Testis (tissue), 2 donors: Measurements from ENCODE around the gene SLC4A2.

Experiments
- POLR2A ChIP-seq: fragments of 450-650 bp; IDR thresholded peaks from one replicate; pipeline ENCODE4 v1.6.1; 2017; ENCODE audit warnings: antibody characterized with exemption, mild to moderate bottlenecking, moderate library complexity
- TF ChIP-seq, protein P1 (sequence below), 3 experiments: fragments of 450-650 bp in 2 of 3; fragments of 200-600 bp in 1 of 3; sonication (generic) in 1 of 3; IDR thresholded peaks; one replicate each; pipeline ENCODE4 v1.5.1; 2016 to 2019; ENCODE audit warnings: antibody characterized with exemption in 3 of 3, mild to moderate bottlenecking in 2 of 3, moderate library complexity in 1 of 3

DNA sequence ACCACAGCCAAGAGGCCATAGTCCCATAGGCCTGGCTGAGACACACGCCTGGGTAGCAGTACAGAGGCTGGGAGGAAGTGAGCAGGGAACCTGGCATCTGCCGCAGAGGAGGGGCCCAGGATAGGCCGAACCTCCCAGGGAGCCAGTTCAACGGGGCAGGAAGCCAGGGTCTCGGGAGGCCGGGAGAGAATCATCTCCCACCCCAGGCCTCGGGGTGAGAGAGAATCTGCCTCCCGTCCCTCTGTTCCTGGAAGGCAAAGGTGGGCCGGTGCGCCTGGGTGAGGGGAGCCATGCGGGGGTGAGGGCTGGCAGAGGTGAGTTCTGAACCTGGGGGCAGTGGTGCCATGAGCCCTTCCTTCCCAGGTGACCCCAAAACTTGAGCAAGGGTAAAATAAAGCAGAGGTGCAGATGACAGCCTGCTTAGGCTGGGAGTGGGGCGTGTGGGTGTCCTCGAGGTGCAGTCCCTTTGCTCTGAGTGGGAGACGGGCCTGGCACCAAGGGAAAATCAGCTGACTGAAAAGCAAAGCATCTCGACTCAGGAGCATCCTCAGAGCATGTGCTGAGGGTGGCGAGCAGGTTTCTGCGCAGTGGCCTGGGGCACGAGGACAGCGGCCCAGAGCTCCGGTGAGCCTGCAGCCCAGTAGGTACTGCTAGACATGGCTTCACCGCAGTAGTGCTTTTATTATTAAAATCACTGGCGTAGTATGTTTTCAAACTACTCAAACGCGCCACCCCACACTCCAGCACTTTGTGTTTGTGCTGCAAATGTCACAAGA lies 42.4 kb downstream of the SLC4A2 start:
- TF ChIP-seq POLR2A, result no peak
- TF ChIP-seq, protein P1, sequence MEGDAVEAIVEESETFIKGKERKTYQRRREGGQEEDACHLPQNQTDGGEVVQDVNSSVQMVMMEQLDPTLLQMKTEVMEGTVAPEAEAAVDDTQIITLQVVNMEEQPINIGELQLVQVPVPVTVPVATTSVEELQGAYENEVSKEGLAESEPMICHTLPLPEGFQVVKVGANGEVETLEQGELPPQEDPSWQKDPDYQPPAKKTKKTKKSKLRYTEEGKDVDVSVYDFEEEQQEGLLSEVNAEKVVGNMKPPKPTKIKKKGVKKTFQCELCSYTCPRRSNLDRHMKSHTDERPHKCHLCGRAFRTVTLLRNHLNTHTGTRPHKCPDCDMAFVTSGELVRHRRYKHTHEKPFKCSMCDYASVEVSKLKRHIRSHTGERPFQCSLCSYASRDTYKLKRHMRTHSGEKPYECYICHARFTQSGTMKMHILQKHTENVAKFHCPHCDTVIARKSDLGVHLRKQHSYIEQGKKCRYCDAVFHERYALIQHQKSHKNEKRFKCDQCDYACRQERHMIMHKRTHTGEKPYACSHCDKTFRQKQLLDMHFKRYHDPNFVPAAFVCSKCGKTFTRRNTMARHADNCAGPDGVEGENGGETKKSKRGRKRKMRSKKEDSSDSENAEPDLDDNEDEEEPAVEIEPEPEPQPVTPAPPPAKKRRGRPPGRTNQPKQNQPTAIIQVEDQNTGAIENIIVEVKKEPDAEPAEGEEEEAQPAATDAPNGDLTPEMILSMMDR (IDR thresholded peaks at IDR 0.05), result no peak
